HG02763 (cell line): ENCODE data around the gene POLL.
A peak's percentile ranks its signal among the peaks of the same experiment; 100 is the strongest.
"Not testable (repeated sequence)": the region's sequence is repeated elsewhere in the genome, so short reads cannot be mapped to it uniquely, and the experiment has no call there.

Experiments used
- ATAC-seq: cut with Tn5 transposase; IDR thresholded peaks from one replicate; pipeline ENCODE4 v1.9.1; 2021; ENCODE audit warnings: mild to moderate bottlenecking, moderate library complexity; ENCODE audit not compliant: unreplicated experiment

The POLL gene

GRCh38 chr10:101612086-101612485 lies 24.0 kb upstream of the POLL start:
- no peak for ATAC-seq

DNA sequence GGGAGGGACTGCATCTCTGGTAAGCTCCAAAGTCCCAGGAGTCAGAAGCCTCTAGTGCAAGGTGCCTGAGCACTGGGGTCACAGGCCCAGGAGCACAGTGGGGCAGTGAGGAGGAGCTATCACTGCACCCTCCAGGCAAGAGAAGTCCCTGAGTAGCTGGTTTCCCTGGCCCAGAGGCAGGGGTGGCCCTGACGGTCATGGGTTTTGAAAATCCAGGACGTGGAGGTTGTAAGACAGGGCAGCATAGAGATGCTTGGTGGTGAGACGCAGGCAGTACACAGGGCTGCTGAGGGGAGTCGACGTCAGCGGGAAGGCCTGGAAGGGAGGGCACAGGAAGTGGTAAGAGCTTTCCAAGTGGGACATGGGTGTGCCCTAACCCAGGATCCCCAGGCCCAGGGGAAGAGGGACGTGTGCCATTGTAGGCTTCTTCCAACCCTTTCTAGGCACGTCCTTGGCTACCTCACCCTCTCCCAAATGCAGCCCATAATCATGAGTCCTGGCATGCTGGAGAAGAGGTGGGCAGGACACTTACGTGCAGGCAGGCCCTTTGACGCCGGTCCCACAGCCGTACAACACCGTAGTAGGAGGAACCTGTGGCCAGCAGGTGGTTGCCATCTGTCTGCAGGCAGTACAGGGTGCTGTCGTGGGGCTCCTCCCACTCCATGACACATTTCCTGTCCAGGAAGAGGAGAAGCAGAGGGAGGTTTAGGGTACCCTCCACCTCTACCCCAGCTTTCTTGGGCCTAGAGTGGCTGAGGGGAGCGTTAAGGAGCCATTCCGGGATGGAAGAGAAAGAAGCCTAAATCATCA lies 23.2 kb upstream of the POLL start:
- no peak for ATAC-seq

DNA sequence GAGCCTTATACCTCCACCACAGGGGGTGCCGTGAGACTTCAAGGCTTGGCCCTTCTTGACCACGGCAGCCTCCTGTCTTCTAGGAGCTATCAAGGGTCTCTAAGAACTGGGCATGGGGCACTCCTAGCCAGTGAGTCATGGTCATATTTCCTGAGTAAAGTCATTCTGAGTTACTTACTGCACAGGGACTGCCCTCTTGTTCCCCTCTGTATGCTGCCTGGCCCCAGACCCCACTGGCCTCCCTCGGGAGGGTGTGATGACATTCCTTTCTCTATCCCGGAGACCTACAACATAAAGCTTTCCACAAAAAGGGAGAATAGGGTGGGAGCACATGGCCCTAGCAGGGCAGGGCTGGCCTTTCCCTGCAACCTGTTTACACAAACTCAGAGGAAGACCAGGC lies 21.4 kb upstream of the POLL start:
- ATAC-seq = no peak

- no peak for ATAC-seq
These were observed 19.1 kb upstream of the POLL start for GRCh38 chr10:101607124-101607523.

DNA sequence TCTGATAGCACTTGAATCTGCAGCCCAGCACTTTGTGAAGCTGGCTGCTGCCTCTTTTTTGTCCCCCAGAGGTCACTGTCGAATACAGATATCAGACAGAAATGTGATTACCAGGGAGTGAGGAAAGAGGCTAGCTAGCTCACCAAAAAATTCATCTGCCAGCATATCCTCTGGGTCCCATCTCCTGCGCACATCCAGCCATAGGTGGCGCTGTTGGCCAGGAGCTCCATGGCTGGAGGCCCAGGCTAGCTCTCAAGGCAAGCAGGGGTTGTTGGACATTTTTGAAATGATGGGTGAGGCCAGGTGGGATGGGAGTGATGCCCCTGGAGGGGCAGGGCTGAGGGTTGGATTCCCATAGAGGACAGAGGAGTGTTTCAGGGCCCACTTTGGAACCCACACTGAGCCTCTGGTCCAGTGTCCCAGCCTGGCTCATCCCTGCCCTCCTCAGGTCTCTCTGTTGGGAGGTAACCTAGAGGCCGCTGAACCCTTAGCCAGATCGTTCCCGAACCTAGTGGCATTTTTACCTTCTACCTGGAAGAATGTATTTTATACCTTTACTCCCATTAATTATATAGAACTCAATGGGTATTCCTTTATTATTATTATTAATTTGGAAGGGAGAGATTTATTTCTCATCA lies 14.8 kb upstream of the POLL start:
- ATAC-seq = peak; percentile 65

DNA sequence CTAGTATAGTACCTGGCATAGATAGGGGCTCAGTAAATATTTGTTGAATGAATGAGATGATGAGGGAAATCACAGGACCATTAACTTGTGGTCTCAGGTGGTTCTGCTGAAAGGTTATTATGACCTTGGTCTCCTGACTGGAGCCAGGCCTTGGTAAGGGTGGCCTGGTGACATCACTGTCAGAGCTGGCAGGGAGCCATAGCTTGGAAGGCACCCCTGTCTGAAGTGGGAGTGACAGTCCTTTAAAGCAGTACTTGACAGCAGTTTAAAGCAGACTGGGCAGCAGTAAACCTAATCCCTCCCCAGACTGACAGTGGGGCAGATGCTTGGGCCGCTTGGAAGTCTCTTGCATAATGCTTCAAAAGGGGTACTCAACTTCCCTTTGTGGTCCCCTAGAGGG lies 13.5 kb upstream of the POLL start:
- no peak for ATAC-seq

DNA sequence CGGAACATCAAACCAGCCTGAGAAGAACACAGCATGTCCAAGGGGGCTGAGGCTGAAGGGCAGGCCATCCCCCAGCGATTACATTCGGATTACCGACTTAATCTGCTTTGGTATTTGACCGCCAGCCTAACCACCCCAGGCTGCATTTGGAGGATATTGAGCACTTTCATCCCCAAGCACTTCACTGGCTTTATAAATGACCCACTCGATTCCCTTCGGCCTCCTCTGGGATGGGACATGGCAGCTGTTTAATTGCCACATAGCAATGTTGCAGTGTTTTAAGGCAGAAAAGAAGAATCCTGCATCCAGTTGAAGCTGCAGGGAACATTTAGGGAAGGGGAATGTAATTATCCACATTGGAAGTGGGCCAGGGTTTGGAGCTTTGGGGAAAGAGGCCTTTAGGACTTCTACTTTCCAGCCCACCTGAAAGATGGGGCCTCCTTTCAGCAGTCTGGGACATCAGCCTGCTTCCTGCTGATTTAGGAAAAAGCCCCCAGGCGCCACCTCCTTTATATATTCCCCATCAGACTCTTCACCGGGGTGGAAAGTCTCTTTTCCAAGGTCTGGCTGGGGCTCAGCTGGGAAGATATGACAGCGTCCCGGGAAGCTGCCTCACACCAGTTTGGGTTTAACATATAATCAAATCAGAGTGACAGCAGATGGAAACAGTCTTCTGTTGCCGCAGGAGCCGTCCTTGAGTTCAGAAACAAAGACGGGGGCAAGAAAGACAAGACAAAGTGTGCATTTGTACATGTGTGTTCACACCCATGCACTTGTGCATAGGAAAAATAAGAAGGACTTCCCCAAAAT lies 9.2 kb upstream of the POLL start:
- no peak for ATAC-seq

- no peak for ATAC-seq
These were observed 7.8 kb upstream of the POLL start for GRCh38 chr10:101595591-101596433.

DNA sequence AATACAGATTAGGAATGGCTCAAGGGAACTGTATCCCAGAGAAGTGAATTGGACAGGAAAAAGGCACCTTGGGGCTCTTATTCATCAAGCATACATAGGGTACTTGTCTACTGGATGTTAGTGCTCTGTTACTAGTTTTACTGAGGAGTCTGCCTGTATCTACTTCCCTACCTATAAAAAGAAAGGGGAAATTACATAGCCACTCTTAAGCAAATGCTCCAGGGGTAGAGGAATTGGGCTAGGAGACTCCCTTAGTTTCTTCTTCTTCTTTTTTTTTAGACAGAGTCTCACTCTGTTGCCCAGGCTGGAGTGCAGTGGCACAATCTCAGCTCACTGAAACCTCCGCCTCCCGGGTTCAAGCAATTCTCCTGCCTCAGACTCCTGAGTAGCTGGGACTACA lies 5.3 kb upstream of the POLL start:
- ATAC-seq = not testable (repeated sequence)

- ATAC-seq = no peak
These were observed 822 bp upstream of the POLL start for GRCh38 chr10:101588879-101589278.

GRCh38 chr10:101585841-101586240 lies 2.2 kb downstream of the POLL start:
- no peak for ATAC-seq

DNA sequence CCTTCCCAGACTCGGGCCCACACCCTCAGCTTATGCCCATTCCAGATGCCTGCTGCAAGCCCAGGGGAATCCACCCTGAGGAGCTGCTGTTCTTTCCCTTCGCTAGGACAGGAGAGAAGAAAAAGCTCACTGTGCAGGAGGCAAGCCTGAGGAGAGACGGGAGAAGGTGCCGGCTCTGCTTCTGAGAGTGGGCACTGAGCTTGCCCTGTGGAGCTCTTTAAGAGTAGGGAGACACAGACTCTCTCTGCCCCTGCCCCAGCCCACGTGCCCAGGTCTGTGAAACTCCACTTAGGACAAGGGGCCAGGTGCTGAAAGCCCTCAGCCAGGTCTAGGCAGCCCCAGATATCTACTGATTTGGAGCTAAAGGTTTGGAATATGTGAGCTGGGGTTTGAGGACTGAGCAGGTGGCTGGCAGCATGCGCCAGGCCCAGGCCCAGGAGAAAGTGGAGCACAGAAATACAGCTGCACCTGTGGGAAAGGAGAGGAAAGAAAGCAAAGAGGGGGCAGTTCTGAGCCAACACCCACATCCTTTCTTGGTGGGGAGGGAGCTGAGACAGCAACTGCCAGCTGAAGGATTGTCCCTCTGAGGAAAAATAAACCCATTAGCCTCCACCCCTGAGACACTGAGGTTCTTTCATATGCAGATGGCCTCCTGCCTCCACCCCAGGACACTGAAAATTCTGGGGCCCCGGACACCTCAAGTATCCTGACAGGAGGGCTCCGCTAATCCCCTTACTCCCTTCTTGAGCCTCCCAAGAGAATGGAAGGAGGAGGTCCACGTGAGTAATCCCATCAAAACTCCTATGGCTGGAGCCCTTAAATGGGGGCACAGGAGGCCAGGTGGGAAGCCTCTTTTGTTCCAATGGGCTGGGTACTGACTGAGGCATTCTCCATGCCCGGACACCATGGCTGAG lies 7.3 kb downstream of the POLL start:
- no peak for ATAC-seq

DNA sequence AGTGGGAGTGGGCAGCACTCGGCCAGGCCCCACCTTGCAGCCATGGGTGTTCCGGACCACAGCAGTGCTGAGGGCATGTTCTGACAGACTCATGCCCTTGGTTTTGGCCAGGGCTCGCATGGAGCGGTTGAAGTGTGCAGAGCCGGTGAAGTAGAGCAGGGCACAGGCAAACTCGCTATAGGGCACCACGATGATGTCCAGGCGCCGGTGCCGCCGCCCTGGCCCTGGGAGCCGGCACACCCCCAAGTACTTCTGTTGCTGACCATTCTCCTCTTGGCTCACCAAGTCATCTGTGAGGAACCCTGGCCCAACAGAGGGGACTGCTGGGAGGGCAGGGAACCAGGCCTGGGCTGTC lies 8.6 kb downstream of the POLL start:
- ATAC-seq = no peak

DNA sequence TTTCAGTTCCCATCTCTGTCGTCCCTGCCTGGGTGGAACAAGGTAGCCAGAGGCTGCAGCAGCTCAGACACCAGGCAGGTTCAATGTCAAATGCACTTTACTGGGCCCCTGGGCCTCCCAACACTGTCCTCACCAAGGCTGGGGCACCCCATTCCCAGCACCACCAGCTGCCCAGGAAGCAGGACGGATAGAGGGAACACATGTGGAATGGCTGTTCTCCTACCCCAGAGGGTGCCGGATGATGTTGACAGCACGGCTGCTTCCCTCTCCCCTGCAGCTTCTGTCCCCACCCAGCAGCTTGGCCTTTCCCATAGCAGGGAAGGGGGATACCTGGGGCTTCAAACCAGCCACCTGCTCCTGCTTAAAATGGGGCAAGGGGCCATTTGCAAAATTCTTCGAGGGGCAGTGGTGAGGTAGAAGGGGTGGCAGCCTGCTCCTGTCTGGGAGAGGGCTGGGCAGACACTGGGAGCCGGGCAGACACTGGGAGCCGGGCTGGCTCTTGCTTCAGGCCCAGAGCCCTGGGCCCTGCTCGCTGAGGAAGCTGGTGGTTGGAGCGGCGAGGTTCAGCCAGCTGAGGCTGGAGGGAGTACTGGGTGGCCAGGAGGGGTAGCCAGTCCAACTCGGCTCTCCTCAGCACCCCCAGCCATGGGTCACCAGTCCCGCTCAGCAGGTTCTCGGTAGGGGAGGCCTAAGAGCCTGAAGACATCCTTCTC lies 9.1 kb downstream of the POLL start:
- ATAC-seq = no peak

DNA sequence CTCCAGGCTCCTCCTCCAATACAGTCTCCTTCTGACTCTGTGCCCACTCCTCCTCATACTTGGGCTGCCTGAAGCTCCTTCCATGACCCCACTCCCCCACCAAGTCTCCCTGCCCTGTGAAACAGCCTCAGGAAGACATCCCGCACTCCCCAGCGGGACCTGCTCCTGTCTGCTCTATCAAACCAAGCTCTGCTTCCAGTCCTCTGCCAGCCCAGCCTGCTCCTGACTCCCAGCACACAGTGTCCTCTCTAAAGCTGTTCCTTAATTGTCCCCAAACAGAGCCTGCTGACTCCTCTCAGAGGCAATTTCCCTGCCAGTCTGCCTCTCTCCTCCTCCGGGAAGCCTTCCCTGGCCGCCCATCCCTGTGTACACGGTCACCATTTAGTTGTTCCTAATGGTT lies 9.9 kb downstream of the POLL start:
- no peak for ATAC-seq

- ATAC-seq = no peak
These were observed 10.8 kb downstream of the POLL start for GRCh38 chr10:101577121-101577871.

DNA sequence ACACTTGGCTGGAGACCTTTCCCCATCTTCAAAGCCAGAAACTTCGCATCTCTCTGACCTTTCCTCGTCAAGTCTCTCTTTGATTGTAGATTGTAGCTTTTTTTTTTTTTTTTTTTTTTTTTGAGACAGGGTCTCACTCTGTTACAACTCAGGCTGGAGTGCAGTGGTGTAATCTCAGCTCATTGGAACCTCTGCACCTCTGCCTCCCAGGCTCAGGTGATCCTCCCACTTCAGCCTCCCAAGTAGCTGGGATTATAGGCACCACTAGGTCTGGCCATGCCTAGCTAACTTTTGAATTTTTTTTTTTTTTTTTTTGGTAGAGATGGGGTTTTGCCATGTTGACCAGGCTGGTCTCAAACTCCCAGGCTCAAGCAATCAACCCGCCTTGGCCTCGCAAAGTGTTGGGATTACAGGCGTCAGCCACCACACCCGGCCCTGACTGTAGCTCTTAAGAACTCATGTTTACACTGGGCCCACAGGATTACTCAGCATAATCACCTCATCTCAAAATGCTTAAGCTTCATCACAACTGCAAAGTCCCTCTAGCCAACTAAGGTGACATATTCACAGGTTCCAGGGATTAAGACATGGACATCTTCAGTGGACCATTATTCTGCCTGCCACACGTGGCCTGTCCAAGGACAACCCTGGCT lies 11.7 kb downstream of the POLL start:
- no peak for ATAC-seq

DNA sequence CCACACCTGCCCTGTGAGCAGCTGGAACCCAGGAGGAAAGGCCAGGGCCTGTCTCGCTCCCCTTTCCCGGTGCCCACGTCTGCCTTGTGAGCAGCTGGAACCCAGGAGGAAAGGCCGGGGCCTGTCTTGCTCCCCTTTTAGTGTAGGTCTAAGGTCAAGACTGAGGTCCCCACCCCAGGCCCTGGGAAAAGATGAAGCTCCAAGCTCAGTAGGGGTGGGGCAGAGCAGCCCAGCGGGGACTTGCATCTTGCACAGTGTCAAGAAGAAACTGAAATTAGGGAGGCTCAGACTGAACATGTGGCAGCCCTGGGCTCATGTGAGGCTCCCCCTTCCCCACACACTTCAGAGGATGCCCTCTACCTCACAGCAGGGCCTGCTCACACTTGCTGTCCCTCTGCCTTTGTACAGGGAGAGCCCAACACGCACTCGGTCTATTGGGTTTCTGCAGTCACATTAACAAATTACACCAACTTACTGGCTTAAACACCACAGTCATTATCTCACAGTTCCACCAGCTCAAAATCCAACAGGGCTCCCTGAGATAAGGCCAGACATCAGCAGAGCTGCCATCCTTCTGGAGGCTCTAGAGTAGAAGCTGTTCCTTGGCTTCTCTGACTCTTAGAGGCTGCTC lies 12.4 kb downstream of the POLL start:
- no peak for ATAC-seq
